WTC11 (cell line): ENCODE data around the gene SLC11A2. TPM values are rescaled to one million over a fixed set of nuclear protein-coding genes. Genes with fewer than 3 reads are reported as not detected.

Experiments used
- ATAC-seq: fragments of 200-7000 bp; cut with Tn5 transposase; 2 replicates; pipeline ENCODE4 v1.10.0; 2021; ENCODE audit warnings: mild to moderate bottlenecking, moderate library complexity
- CTCF ChIA-PET: fragments of 300-600 bp; sonication (Branson Sonifier 250); formaldehyde crosslinking; loops from one replicate; lab custom pipeline; 2021; ENCODE audit warnings: antibody characterized with exemption; lab: Charles Lee
- POLR2A ChIA-PET: fragments of 350-600 bp; sonication (Branson Sonifier 250); formaldehyde crosslinking; loops from one replicate; lab custom pipeline; 2021; ENCODE audit warnings: antibody characterized with exemption; lab: Charles Lee
- DNase-seq: peaks from one replicate; pipeline ENCODE4 v3.0.0; 2021; ENCODE audit warnings: low spot score
- H3K27ac Mint-ChIP-seq: 2 replicates; pipeline ENCODE4 v1.8.0; 2021; ENCODE audit warnings: mixed read lengths
- H3K27me3 Mint-ChIP-seq: 2 replicates; pipeline ENCODE4 v1.8.0; 2021; ENCODE audit warnings: low read depth, mild to moderate bottlenecking, moderate library complexity, mixed read lengths
- H3K36me3 Mint-ChIP-seq: 2 replicates; pipeline ENCODE4 v1.8.0; 2021; ENCODE audit warnings: mixed read lengths
- H3K4me1 Mint-ChIP-seq: 2 replicates; pipeline ENCODE4 v1.8.0; 2022; ENCODE audit warnings: mixed read lengths
- H3K4me3 Mint-ChIP-seq: 2 replicates; pipeline ENCODE4 v1.8.0; 2021; ENCODE audit warnings: mild to moderate bottlenecking, moderate library complexity, mixed read lengths
- H3K9me3 Mint-ChIP-seq: 2 replicates; pipeline ENCODE4 v1.8.0; 2021; ENCODE audit warnings: mixed read lengths
- CTCF ChIP-seq: fragments of 200-600 bp; IDR thresholded peaks from 2 replicates; pipeline ENCODE4 v1.8.0; 2022; ENCODE audit warnings: antibody characterized with exemption
- E2F1 ChIP-seq: sonication (generic); formaldehyde crosslinking; IDR thresholded peaks from 2 replicates; pipeline ENCODE4 v1.8.0; 2022; ENCODE audit warnings: mild to moderate bottlenecking, missing genetic modification reagents
- E2F4 ChIP-seq: sonication (generic); formaldehyde crosslinking; IDR thresholded peaks from 2 replicates; pipeline ENCODE4 v1.8.1; 2022; ENCODE audit warnings: low read depth, mild to moderate bottlenecking, moderate library complexity, missing genetic modification reagents, borderline replicate concordance
- ESRRA ChIP-seq: sonication (generic); formaldehyde crosslinking; IDR thresholded peaks from 2 replicates; pipeline ENCODE4 v1.8.1; 2022; ENCODE audit warnings: mild to moderate bottlenecking, missing genetic modification reagents, borderline replicate concordance
- GRHL2 ChIP-seq: fragments of 250-450 bp; sonication (Bioruptor Pico); IDR thresholded peaks from 2 replicates; pipeline ENCODE4 v1.8.0; 2022; ENCODE audit warnings: mild to moderate bottlenecking, moderate library complexity; ENCODE audit not compliant: insufficient replicate concordance, severe bottlenecking
- JAZF1 ChIP-seq: fragments of 250-450 bp; sonication (Bioruptor Pico); IDR thresholded peaks from 2 replicates; pipeline ENCODE4 v1.9.0; 2021; ENCODE audit warnings: moderate library complexity, mild to moderate bottlenecking, inconsistent platforms
- JUN ChIP-seq: sonication (generic); formaldehyde crosslinking; IDR thresholded peaks from 2 replicates; pipeline ENCODE4 v1.8.0; 2023; ENCODE audit warnings: mild to moderate bottlenecking, missing genetic modification reagents
- NFYB ChIP-seq: sonication (generic); formaldehyde crosslinking; conservative IDR thresholded peaks from 2 replicates; pipeline ENCODE4 v1.8.0; 2022; ENCODE audit warnings: low read depth, missing genetic modification reagents
- NR3C1 ChIP-seq: sonication (generic); formaldehyde crosslinking; conservative IDR thresholded peaks from 2 replicates; pipeline ENCODE4 v1.8.1; 2023; ENCODE audit warnings: low read depth, mild to moderate bottlenecking, missing genetic modification reagents
- SMAD3 ChIP-seq: sonication (generic); formaldehyde crosslinking; IDR thresholded peaks from 2 replicates; pipeline ENCODE4 v1.8.0; 2022; ENCODE audit warnings: missing genetic modification reagents, mild to moderate bottlenecking, borderline replicate concordance
- STAT6 ChIP-seq: sonication (generic); formaldehyde crosslinking; conservative IDR thresholded peaks from 2 replicates; pipeline ENCODE4 v1.8.1; 2023; ENCODE audit warnings: mild to moderate bottlenecking, low read depth, missing genetic modification reagents, moderate library complexity
- ZNF263 ChIP-seq: sonication (generic); formaldehyde crosslinking; IDR thresholded peaks from 2 replicates; pipeline ENCODE4 v1.8.1; 2022; ENCODE audit warnings: low read depth, mild to moderate bottlenecking, moderate library complexity, missing genetic modification reagents
- ZNF317 ChIP-seq: sonication (generic); formaldehyde crosslinking; IDR thresholded peaks from 2 replicates; pipeline ENCODE4 v1.8.1; 2023; ENCODE audit warnings: low read depth, mild to moderate bottlenecking, moderate library complexity, missing genetic modification reagents, borderline replicate concordance
- ZNF423 ChIP-seq: fragments of 250-450 bp; sonication (Bioruptor Pico); IDR thresholded peaks from 2 replicates; pipeline ENCODE4 v2.1.2; 2022; ENCODE audit warnings: mild to moderate bottlenecking, moderate library complexity
- ZNF512 ChIP-seq: sonication (generic); formaldehyde crosslinking; IDR thresholded peaks from 2 replicates; pipeline ENCODE4 v1.8.1; 2022; ENCODE audit warnings: missing genetic modification reagents, borderline replicate concordance
- ZNF671 ChIP-seq: fragments of 250-450 bp; sonication (Bioruptor Pico); IDR thresholded peaks from 2 replicates; pipeline ENCODE4 v1.8.0; 2021; ENCODE audit warnings: mild to moderate bottlenecking
- total RNA-seq: library from RNA; stranded (reverse); gene quantifications from 3 replicates; pipeline ENCODE4 v1.2.3, GENCODE V29; 2021

Gene SLC11A2
- total RNA-seq, 1 experiment from 2014 or later: 58.0 TPM

- Mint-ChIP-seq H3K4me3 (no peak overlapping the region), H3K27me3 (no peaks in the 10 kb centered on the region), H3K36me3 (peaks cover 4% of the 10 kb centered on the region), H3K9me3 (no peaks in the 10 kb centered on the region), H3K27ac (no peak overlapping the region), H3K4me1 (peaks cover 23% of the 10 kb centered on the region)
- DNase-seq (no peak), ATAC-seq (no peak)
- TF ChIP-seq JAZF1 (CRISPR knock-in tag) (no peak), JUN (CRISPR knock-in tag) (no peak), ZNF512 (CRISPR knock-in tag) (no peak), ZNF671 (CRISPR knock-in tag) (no peak), STAT6 (CRISPR knock-in tag) (no peak), ZNF317 (CRISPR knock-in tag) (no peak), ZNF423 (CRISPR knock-in tag) (no peak), ZNF263 (CRISPR knock-in tag) (no peak), ESRRA (no peak), E2F4 (CRISPR knock-in tag) (no peak), CTCF (no peak), NR3C1 (no peak), SMAD3 (CRISPR knock-in tag) (no peak)
- ChIA-PET POLR2A (interaction anchor here (0.7 kb wide), 1 partner anchor 1272 kb away, joined by 4 read pairs; the partner anchor contains the start of gene TMBIM6), CTCF (interaction anchor here (0.8 kb wide), 1 partner anchor 13 kb away, joined by 3 read pairs; the partner anchor contains the start of gene SLC11A2)
Measured at GRCh38 chr12:51013441-51013840, 12.7 kb downstream of the SLC11A2 start.

GRCh38 chr12:51012570-51013236 is 13.5 kb downstream of the SLC11A2 start:
- Mint-ChIP-seq H3K27ac (no peak overlapping the region), H3K9me3 (no peaks in the 10 kb centered on the region), H3K4me3 (no peak overlapping the region), H3K4me1 (peaks cover 23% of the 10 kb centered on the region), H3K36me3 (peaks cover 10% of the 10 kb centered on the region), H3K27me3 (no peaks in the 10 kb centered on the region)
- DNase-seq: no peak
- CTCF ChIA-PET: interaction anchor here (0.8 to 1.3 kb wide), 3 partner anchors 14 to 170 kb away, joined by 3 to 4 read pairs (median 3); partner anchors contain the start of genes SLC11A2 and TMPRSS12
- no peak for ATAC-seq
- TF ChIP-seq NFYB (CRISPR knock-in tag) (no peak), E2F1 (CRISPR knock-in tag) (no peak), GRHL2 (no peak)
- POLR2A ChIA-PET: interaction anchor here (0.7 kb wide), 1 partner anchor 1271 kb away, joined by 4 read pairs; the partner anchor contains the start of gene TMBIM6
